Ishikawa (cell line): ENCODE results near the gene MUC5AC.

Experiments used
- EGR1 ChIP-seq: IDR thresholded peaks from 2 replicates; pipeline ENCODE4 v1.6.1; 2012
- EP300 ChIP-seq: IDR thresholded peaks from 2 replicates; pipeline ENCODE4 v1.6.1; 2012; ENCODE audit warnings: borderline replicate concordance
- FOXM1 ChIP-seq: IDR thresholded peaks from 2 replicates; pipeline ENCODE4 v1.6.1; 2012; ENCODE audit warnings: low read depth, borderline replicate concordance
- MAX ChIP-seq: IDR thresholded peaks from 2 replicates; pipeline ENCODE4 v1.6.1; 2012
- NFIC ChIP-seq: IDR thresholded peaks from 2 replicates; pipeline ENCODE4 v1.6.1; 2012
- TEAD4 ChIP-seq: IDR thresholded peaks from 2 replicates; pipeline ENCODE4 v1.6.1; 2012
- YY1 ChIP-seq: IDR thresholded peaks from 2 replicates; pipeline ENCODE4 v1.6.1; 2012; ENCODE audit warnings: low read depth
- TF ChIP-seq, protein P1 (sequence below): IDR thresholded peaks from 2 replicates; pipeline ENCODE4 v1.6.1; 2012; ENCODE audit warnings: low read depth, mild to moderate bottlenecking

DNA sequence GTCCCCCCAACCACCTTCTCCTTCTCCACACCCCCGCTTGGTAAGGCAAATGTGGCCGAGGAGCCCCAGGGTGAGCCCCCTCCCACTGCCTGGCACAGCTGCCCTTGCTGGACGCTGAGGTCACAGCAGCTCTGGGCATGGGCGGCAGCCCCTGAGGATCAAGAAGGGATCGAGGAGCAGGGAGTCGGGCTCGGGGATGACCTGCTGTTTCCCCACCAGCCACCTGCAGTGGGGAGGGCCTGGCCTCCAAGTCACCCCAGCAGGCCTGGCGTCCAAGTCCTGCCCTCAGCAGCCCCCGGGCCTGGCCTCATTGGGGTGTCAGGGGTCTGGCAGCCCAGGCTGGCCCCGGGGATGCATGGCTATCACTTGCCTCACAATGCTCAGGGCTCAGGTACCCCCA is 23.7 kb downstream of the MUC5AC start:
- TF ChIP-seq, protein P1, sequence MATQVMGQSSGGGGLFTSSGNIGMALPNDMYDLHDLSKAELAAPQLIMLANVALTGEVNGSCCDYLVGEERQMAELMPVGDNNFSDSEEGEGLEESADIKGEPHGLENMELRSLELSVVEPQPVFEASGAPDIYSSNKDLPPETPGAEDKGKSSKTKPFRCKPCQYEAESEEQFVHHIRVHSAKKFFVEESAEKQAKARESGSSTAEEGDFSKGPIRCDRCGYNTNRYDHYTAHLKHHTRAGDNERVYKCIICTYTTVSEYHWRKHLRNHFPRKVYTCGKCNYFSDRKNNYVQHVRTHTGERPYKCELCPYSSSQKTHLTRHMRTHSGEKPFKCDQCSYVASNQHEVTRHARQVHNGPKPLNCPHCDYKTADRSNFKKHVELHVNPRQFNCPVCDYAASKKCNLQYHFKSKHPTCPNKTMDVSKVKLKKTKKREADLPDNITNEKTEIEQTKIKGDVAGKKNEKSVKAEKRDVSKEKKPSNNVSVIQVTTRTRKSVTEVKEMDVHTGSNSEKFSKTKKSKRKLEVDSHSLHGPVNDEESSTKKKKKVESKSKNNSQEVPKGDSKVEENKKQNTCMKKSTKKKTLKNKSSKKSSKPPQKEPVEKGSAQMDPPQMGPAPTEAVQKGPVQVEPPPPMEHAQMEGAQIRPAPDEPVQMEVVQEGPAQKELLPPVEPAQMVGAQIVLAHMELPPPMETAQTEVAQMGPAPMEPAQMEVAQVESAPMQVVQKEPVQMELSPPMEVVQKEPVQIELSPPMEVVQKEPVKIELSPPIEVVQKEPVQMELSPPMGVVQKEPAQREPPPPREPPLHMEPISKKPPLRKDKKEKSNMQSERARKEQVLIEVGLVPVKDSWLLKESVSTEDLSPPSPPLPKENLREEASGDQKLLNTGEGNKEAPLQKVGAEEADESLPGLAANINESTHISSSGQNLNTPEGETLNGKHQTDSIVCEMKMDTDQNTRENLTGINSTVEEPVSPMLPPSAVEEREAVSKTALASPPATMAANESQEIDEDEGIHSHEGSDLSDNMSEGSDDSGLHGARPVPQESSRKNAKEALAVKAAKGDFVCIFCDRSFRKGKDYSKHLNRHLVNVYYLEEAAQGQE: no peak
- TF ChIP-seq FOXM1 (no peak), EGR1 (no peak), MAX (no peak), TEAD4 (no peak), EP300 (no peak), YY1 (no peak), NFIC (no peak)
